Measurements from ENCODE around the gene SZT2.

DNA sequence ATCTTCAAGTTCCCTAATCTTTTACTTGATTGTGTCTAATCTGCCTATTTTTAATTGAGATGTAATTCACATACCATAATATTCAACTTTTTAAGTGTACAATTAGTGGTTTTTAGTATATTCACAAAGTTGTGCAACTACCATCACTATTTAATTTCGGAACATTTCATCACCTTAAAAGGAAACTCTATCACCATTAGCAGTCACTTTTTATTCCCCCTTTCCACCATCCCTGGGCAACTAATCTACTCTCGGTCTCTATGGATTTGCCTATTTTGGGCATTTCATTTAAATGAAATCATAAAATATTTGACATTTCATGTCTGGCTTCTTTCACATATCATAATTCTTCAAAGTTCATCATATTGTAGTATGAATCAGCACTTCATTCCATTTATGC, 94.7 kb downstream of the SZT2 start:
- TF ChIP-seq, protein P1, sequence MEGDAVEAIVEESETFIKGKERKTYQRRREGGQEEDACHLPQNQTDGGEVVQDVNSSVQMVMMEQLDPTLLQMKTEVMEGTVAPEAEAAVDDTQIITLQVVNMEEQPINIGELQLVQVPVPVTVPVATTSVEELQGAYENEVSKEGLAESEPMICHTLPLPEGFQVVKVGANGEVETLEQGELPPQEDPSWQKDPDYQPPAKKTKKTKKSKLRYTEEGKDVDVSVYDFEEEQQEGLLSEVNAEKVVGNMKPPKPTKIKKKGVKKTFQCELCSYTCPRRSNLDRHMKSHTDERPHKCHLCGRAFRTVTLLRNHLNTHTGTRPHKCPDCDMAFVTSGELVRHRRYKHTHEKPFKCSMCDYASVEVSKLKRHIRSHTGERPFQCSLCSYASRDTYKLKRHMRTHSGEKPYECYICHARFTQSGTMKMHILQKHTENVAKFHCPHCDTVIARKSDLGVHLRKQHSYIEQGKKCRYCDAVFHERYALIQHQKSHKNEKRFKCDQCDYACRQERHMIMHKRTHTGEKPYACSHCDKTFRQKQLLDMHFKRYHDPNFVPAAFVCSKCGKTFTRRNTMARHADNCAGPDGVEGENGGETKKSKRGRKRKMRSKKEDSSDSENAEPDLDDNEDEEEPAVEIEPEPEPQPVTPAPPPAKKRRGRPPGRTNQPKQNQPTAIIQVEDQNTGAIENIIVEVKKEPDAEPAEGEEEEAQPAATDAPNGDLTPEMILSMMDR (conservative IDR thresholded peaks at IDR 0.05 in 1 of 2, IDR thresholded peaks at IDR 0.05 in 1 of 2; ENCODE audit: low read depth in 1 of 2, low read length in 2 of 2), result no peak
- no peak for TF ChIP-seq EZH2 (IDR thresholded peaks at IDR 0.05; ENCODE audit: low read length, missing control alignments)
